ENCODE measurements around the gene TSR2.
"Not testable (repeated sequence)": the region's sequence is repeated elsewhere in the genome, so short reads cannot be mapped to it uniquely, and the experiment has no call there.

The TSR2 gene

DNA sequence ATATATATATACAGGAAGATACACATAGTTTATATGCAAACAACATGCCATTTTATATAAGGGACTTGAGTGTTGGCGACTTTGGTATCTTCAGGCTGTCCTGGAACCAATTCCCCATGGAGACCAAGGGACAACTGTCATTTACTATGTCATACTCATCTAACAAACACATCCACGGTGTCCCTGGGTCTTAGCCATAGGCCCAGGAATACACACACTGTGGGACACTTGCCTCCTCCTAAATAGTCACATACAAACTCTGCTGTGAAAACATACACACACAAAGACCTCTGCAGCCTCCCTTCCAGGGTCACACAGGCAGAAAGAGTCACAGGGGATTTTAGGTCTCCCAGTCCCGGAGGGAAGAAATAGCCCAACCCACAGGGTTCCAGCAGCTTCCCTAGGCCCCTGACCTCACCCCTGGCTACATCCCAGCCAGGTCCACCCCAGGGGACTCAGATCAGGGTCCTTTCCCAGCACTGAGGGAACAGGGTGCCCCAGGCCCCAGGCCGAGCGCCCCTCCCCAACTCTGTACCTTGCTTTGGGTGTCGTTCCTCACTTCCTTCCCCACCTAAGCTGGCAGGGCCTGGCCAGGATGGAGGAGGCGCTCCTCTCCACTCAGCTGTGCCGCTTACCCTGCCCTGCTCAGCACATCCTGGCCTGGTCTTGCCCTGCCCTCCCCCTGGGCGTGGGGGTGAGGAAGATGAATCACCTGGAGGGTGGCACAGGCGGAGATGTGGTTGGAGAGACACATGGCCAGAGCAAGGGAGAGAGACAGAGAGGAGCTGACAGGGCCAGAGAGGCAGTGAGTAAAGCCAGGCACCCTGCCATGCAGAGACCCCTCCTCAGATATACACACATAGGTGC lies 34.0 kb downstream of the TSR2 start:
- DNase-seq (ENCODE audit: low read depth), result no peak

DNA sequence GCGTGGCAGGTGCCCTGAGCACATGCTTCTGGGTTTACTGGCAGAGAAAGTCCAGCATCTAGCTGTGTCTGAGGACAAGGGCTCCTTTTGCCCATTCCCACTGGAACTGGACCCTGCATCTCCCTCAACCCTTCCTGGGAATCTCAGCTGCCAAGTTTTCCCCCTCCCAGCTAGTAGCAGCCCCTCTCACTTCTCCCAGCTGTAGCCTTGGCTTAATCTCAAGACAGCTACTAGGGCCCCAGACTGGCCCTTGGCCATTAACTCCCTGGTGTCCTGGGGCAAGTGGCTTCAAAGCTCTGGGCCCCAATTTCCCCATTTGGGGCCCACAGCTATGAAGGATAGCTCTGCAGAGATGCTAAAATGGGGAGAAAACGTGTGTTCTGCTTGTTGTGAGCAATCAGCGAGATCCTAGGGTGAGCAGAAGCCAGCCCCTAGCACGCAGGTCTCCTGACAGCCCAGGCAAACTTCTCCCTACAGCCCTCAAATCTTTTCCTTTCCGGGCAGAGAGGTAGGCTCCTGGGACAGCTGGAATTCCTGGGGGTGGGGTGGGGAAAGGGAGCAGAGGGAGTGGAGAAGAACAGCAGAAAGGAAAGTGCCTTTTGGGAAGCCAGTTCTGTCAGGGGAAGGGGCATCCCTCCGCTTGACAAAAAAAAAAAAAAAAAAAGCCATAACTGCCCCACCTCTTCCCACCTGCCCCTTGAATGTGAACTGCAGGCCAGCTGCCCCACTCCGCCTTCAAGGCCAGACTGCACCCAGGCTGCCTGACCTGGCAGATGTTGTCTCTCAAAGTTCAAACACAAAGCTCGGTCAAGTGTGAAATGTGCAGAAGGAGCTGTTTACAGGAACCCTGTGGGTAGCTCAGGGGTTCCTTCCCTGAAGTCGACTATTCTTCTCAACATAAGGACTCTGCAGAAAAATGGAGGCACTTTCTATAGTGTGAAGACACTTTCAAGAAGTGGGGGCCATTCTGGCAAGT lies 39.2 kb downstream of the TSR2 start:
- no peak for DNase-seq (ENCODE audit: low read depth)

GRCh38 chrX:54482839-54483593 lies 42.8 kb downstream of the TSR2 start:
- no peak for DNase-seq (ENCODE audit: low read depth)

GRCh38 chrX:54483946-54484345 lies 43.7 kb downstream of the TSR2 start:
- no peak for DNase-seq (ENCODE audit: low read depth)

DNA sequence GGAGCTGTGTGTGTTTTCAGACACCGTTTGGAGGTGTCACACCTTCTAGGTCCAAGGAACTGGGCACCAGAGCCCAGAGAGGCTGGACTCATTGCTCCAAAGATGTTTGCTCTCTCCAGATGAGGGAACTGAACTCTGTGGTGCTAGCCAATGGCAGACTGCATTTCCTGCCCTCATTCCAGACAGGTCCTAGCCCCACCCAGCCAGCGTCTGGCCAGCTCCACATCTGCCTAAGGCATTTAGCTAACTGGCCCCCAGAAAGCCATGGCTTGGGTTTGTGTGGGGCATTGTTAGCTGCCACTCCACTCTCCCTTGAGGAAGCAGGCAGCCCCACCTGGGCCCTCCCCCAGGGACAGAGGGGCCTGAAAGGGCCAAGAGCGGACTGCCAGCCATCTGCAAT lies 44.5 kb downstream of the TSR2 start:
- no peak for DNase-seq (ENCODE audit: low read depth)

DNA sequence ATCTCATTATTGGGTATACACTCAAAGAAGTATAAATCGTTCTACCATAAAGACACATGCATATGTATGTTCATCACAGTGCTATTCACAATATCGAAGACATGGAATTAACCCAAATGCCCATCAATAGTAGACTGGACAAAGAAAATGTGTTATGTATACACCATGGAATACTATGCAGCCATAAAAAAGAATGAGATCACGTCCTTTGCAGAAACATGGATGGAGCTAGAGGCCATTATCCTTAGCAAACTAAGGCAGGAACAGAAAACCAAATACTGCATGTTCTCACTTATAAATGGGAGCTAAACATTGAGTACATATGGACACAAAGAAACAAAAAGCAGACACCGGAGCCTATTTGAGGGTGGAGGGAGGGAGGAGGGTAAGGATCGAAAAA lies 49.6 kb downstream of the TSR2 start:
- DNase-seq (ENCODE audit: low read depth), result not testable (repeated sequence)

- DNase-seq (ENCODE audit: low read depth), result no peak
These were observed 52.1 kb downstream of the TSR2 start for GRCh38 chrX:54492340-54492739.

DNA sequence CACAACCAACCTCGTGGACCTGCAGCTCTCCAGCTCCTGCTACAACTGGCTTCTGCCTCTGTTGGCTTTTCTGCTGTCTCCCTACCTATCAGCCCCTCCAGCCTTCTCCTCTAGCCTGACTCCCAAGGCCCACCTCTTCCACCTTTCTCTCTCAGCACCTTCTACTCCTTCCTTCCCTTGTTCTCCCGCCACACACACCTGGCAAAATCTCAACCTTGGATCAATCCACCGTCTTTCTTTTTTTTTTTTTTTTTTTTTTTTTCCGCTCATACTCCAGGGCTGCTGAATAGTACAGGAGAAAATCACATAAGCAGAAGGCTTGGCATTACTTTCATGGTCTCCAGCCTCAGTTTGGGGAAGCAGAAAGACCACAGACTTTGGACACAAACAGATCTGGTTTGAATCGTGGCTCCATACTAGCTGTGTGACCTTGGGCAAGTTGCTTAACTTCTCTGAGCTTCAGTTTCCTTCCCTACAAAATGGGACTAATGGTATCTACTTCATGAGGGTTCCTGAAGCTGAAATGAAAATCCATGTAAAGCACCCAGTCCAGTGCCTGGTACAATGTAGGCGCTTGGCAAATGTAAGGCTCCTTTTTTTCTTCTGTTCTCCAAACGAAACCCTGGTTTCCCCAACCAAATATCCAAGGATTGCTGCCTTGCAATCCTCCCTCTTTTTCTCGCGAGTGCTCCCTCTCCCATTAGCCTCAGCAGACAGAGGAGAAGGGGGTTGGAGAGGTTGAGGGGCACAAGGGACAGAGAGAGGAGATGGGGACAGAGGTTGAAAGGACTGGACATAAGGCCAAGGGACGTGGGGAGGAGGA lies 54.2 kb downstream of the TSR2 start:
- no peak for DNase-seq (ENCODE audit: low read depth)
